ENCODE measurements around the gene DDHD1.

GRCh38 chr14:53161758-53162435, 8.8 kb upstream of the DDHD1 start:
- TF ChIP-seq POLR2A (IDR thresholded peaks at IDR 0.05), result no peak
- no peak for TF ChIP-seq CTCF (IDR thresholded peaks at IDR 0.05)

Data from adrenal gland (tissue), 5 donors.